ENCODE measurements around the gene RBBP5. TPM values are rescaled to one million over a fixed set of nuclear protein-coding genes. Genes with fewer than 3 reads are reported as not detected.

RBBP5 gene
- 13.6 and 18.4 TPM in 2 replicates for total RNA-seq

GRCh38 chr1:205121660-205122488, at the start of gene RBBP5:
RBBP5 (minus strand) TSS chr1:205121978; CDS start chr1:205121873, 105 bp downstream.

GRCh38 chr1:205084360-205084759, 37.4 kb downstream of the RBBP5 start, which contains the start of gene TMEM81:
TMEM81 (minus strand) TSS chr1:205084460; CDS start chr1:205084320, 140 bp downstream.

GRCh38 chr1:205042911-205043806, 78.6 kb downstream of the RBBP5 start, which contains the start of gene CNTN2:
CNTN2 (plus strand) TSS chr1:205043212; CDS start chr1:205053186, 9,974 bp downstream.

Other genes with a start within 250 kb of the RBBP5 start
- gene CNTN2, start 78.8 kb downstream of the RBBP5 start, total RNA-seq = not detected in 2 replicates
- gene TMEM81, start 37.5 kb downstream of the RBBP5 start, total RNA-seq = 1.5 and 2.0 TPM in 2 replicates
- gene DSTYK, start 89.7 kb upstream of the RBBP5 start, total RNA-seq = 10.7 and 10.9 TPM in 2 replicates
- 1.1 and 2.5 TPM in 2 replicates for gene TMCC2, start 106.0 kb upstream of the RBBP5 start, total RNA-seq
- gene NUAK2, start 199.8 kb upstream of the RBBP5 start, total RNA-seq = 0.37 and 1.2 TPM in 2 replicates
- not detected in 2 replicates for gene KLHDC8A, start 234.9 kb upstream of the RBBP5 start, total RNA-seq

Data from subcutaneous preadipocyte (primary cell).